IPS DF 4.7 (cell line): ENCODE results near the gene LENG8.
"Not testable (repeated sequence)": the region's sequence is repeated elsewhere in the genome, so short reads cannot be mapped to it uniquely, and the experiment has no call there.

Source experiments
- DNase-seq: peaks from one replicate; pipeline ENCODE4 v3.0.0-alpha.2; 2013; ENCODE audit warnings: low spot score; ENCODE audit errors: extremely low read depth

LENG8 gene

GRCh38 chr19:54460230-54461005, 11.4 kb downstream of the LENG8 start:
- DNase-seq, result no peak

DNA sequence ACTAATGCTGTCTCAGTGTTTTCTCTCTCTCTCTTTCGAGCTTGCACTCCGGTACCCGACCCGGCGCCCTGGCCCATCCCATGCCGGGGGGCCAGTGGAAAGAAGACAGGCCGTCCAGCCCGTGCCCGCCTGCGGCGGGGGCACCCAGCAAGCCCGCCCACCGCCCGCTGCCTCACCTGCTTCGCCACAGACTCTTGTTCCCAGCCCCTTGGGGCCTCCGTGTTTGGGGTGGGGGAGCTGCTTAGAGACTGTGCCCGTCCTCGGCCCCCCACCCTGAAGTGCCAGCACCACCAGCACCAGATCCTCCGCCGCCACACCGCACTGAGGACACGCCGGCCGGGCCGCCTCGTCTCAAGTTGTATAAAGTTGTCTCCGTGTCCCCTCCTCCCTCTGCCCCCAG, 12.2 kb downstream of the LENG8 start:
- DNase-seq, result no peak

DNA sequence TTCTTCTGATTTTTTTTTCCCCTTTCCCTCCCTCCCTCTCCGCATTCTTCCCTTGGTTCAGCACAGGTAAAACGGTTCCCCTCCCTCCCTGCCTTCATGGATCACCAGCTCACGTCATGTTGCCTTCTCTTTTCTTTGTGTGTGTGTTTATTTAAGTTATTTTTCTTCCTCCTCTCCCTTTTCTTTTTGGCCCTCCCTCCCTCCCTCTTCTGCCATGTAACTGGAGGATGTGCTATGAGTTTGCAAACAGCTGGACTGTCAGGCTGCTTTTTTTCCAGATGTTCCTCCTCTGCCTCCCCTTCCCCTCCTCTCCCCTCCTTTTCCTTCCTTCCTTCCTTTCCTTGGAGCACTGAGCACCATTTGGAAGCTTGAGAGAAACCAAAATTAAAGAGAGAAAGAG, 12.6 kb downstream of the LENG8 start:
- DNase-seq, result no peak

- no peak for DNase-seq
These were observed 13.2 kb downstream of the LENG8 start for GRCh38 chr19:54462047-54462654.

DNA sequence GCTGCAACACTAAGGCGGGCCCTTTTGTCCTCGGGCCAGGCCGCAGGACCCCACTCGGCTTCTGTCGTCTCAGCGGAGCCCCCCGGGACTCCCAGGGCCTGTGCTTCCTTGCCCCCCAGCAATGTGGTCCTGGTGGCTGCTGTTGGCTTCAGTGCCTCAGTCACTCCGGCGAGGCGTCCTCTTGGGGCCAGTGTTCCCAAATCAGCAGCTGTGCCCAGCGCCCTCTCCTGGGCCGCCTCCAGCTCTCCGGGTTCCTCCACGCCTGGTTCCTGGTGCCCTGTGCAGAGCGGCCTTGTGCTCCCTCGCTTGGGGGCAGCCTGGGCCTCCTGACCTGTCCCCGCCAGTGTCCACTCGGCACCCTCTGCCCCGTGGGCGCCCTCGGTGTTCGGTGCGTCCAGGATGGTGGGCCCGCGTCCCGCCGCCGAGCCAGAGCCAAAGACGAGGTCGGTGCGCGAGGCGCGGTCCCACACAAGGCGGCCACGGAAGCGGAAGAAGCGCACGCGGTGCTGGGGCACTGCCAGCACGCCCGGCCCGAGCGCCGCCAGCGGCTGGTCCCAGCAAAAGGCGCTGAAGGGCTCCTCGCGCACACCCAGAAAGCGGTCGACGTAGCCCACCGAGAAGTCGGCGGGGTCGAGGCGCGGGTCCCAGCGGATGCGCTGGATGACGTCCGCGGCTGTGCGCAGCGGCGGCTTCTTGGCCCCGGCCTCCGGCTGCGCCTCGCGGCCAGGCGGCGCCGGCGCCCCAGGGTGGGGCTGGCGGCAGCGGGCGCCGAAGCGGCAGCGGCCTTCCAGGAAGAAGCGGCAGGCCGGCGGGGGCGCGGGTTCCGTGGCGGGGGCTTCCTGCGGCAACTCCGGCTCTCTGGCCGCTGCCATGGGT, 13.9 kb downstream of the LENG8 start:
- no peak for DNase-seq

DNA sequence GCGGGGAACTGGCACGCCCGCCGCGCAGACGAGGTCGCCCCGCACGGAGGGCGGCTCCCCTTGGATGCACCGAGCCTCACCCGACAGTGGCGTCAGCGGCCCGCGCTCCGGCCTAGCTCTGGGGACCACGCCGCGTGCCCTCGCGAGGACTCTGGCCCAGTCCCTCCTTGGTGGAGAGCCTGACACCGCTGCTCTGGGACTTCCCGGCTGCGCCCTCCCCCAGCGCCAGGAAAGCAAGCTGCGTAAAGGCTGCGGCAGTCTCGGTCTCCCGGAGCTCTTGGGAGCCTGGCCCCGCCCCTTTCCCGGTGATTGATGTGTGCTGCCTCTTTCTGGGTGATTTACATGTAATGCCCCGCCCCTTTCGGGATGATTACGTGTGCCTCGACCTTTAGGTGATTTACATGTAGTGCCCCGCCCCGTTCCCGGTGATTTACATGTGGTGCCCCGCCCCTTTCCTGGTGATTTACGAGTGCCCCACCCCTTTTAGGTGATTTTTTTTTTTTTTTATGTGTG, 14.6 kb downstream of the LENG8 start, which contains the start of gene LENG9:
TSS of gene LENG9 (minus strand) at position 248 of the 513 bp plus-strand sequence. CDS start 252 bp downstream, outside the sequence.
- DNase-seq, result no peak

- DNase-seq, result no peak
These were observed 15.1 kb downstream of the LENG8 start for GRCh38 chr19:54464044-54464629.

- no peak for DNase-seq
These were observed 15.8 kb downstream of the LENG8 start for GRCh38 chr19:54464630-54465425.

DNA sequence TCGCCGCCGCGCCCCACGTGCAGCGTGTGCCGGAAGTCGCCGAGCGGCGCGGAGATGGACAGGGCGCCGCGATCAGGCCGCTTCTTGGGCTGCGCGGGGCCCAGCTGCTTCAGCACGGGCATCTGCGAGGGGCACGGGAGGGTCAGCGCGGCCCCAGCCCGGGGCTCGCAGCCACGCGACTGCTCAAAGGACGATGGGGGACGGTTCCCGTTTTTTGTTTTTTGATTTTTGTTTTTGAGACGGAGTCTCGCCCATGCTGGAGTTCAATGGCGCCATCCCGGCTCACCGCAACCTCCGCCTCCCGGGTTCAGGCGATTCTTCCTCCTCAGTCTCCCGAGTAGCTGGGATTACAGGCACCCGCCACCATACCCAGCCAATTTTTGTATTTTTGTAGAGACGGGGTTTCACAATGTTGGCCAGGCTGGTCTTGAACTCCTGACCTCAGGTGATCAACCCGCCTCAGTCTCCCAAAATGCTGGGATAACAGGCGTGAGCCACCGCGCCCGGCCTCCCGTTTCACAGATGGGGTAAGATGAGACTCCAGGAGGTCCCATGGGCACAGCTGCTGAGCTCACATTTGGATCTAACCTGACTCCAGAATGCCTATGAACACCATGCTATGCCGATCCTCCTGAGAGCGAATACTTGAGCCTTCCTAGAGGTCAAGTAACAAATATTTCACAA, 16.6 kb downstream of the LENG8 start:
- DNase-seq, result no peak

- not testable (repeated sequence) for DNase-seq
These were observed 17.1 kb downstream of the LENG8 start for GRCh38 chr19:54466110-54466480.

- DNase-seq, result no peak
These were observed 20.5 kb downstream of the LENG8 start for GRCh38 chr19:54469496-54469934.

GRCh38 chr19:54470276-54470887, 21.4 kb downstream of the LENG8 start:
- DNase-seq, result no peak

DNA sequence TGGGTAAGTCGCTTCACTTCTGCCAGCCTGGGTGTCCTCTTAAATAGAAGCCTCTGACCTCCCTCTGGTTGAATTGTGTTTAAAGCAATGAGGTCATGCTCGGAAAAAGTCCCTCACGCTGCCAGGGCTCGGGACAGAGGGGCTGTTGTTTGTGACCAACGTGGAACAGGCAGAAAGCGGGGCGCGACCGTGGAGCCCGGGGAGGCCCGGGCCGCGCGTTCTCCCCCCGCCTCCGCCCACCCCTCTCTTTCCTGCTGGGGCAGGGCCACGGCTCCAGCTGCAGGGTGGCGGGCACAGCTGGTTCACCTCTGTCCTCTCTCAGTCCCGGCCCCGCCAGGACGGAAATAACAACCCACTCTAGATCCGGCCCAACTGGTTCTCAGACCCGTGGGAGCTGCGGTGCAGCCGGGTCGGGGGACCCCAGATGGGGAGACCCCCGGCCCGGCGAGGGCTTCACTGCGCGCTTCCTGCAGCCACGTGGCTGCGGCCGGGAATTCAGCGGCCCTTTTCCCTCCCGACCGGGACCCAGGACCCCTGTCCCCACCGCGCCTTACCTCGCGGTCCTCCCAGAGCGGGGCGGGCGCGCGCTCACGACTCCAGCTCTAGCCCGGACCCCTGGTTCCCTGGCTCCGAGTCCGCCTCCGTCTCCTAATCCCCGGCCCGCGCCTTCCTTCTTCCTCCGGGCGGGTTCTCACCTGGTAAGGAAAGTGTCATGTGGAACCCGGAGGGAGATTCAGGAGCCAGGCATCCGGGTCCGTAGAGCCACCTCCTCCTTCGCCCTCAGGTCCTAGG, 22.2 kb downstream of the LENG8 start:
- DNase-seq, result no peak

- DNase-seq, result no peak
These were observed 24.3 kb downstream of the LENG8 start, which contains the start of gene CDC42EP5 for GRCh38 chr19:54473071-54473891. Gene CDC42EP5 (minus strand): TSS chr19:54473296. CDS start chr19:54465547, 7,749 bp downstream.

DNA sequence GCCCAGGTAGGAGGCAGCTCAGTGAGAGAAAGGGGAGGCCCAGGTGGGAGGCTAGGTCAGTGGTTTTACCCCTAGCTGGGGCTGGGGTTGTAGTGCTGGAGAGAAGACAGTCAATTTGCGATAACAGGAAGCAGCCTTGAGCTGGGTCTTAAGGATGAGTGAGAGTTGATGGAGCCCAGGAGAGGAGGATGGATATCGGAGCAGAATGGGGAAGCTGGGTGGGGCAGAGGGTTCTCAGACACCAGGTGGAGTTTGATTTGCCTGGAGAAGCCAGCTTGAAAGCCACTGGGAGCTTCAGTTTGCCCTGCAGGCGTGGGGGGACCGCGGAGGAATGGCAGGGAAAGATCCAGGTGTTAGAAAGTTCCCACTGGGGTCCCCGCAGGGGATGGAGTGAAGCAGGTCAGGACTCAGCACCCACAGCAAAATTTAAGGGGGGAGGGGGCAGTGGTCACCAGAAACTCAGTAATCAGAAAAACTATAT, 24.9 kb downstream of the LENG8 start:
- DNase-seq, result no peak

GRCh38 chr19:54475706-54476105, 26.7 kb downstream of the LENG8 start:
- DNase-seq, result no peak

- DNase-seq, result no peak
These were observed 28.7 kb downstream of the LENG8 start for GRCh38 chr19:54477650-54478049.
